Measurements from ENCODE around the gene C19orf47.
A peak's percentile ranks its signal among the peaks of the same experiment; 100 is the strongest.

Gene C19orf47

DNA sequence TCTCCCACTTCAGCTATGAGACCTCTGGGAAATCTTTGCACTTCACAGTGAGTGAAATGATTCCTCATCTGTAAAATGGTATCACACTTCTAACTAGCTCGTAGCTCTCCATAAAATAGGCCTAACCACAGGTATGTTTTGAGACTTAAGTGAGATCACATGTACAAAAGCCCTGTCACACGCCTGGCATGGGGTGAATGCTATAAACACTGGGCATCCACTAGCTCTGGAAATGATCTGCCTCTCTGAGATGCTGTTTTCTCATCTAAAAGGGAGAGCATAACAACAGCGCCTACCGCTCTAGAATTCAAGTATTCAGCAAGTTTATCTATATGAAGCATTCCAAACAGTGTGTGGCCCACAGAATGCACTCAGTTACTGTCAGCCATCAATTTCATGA is 65.3 kb downstream of the C19orf47 start:
- TF ChIP-seq, protein P1, sequence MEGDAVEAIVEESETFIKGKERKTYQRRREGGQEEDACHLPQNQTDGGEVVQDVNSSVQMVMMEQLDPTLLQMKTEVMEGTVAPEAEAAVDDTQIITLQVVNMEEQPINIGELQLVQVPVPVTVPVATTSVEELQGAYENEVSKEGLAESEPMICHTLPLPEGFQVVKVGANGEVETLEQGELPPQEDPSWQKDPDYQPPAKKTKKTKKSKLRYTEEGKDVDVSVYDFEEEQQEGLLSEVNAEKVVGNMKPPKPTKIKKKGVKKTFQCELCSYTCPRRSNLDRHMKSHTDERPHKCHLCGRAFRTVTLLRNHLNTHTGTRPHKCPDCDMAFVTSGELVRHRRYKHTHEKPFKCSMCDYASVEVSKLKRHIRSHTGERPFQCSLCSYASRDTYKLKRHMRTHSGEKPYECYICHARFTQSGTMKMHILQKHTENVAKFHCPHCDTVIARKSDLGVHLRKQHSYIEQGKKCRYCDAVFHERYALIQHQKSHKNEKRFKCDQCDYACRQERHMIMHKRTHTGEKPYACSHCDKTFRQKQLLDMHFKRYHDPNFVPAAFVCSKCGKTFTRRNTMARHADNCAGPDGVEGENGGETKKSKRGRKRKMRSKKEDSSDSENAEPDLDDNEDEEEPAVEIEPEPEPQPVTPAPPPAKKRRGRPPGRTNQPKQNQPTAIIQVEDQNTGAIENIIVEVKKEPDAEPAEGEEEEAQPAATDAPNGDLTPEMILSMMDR (conservative IDR thresholded peaks at IDR 0.05), result no peak
- peak overlapping the region; percentile 97 for H3K27ac ChIP-seq

DNA sequence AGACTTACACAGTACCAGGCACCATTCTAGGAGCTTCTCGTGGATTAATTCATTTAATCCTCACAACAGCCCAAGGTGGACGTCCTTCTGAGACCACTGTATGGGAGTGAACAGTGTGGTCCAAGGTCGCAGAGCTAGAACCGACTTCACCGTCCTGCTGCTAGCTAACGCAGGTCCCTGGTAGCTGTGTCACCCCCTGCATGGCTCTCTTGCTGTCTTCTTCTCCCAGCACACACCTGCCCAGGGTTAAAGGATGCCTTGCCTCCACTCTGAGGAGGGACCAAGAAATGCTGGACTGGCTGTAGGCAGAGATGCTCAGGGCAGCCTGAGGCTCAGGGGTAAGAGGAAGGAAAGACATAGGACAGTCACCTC is 66.0 kb downstream of the C19orf47 start:
- TF ChIP-seq, protein P1 (conservative IDR thresholded peaks at IDR 0.05), result no peak
- no peak overlapping the region; the same call in 1 of the 2 replicates for H3K27ac ChIP-seq

DNA sequence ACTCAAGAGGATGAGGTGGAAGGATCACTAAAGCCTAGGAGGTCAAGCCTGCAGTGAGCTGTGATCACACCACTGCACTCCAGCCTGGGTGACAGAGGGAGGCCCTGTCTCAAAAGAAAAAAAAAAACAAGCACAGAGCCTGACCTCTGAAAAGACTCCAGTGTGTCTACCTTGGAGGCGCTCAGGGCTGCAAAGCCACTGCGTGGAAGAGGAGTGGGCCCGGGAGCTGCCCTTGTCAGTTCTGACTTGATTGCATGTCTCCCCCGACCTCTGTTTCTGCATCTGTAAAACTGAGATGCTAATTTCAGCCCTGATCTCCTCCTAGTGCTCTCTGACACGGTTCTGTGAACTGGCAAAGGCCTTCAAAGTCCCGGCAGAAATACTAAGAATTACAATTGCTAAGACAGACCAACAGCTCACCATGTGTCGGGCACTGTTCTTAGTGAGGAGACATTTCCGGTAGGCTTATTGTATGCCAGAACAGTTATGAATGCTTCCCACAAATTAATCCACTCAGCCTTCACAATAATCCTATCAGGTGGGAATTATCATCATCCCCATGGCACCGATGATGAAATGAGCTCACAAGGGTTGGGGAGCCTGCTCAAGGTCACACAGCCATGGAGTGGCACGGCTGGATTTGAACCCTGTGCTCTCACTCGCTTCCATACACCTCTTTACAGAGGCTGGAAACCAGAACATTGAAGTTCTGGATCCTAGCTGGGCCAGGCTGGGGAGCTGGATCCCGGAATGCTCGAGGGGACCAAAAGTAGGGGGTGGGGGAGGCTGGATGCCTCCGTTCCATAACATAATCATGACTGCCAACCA is 66.6 kb downstream of the C19orf47 start:
- H3K27ac ChIP-seq, result no peak overlapping the region; the same call in 1 of the 2 replicates
- TF ChIP-seq, protein P1 (conservative IDR thresholded peaks at IDR 0.05), result no peak

DNA sequence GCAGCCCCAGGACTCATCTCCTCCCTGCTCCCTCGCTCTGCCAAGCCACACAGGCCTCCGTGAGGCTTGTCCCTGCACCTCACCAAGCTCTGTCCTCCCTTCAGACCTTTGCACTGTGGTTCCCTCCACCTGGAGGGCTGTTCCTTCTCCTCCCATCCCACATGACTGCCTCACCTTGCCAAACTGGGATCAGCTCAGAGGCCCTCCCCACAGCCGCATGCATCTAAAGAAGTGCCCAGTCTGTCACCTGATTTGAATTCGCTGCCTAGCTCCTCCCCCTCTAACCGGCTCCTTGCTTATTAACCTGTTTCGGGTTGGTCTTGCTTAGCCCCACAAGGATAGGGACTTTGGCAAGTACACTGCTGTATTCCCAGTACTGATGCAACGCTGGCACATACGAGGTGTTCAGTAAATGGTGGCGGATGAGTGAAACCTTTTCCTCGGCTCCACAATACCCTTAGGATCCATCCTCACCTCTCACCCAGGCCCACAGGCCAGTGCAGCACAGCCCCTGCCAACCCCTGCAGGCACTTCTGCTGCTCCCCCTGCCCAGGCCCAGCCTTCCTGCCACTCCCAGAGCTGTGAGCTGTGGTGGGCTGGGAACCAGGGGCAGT is 67.5 kb downstream of the C19orf47 start:
- TF ChIP-seq, protein P1 (conservative IDR thresholded peaks at IDR 0.05), result no peak
- no peak overlapping the region; the same call in 1 of the 2 replicates for H3K27ac ChIP-seq

DNA sequence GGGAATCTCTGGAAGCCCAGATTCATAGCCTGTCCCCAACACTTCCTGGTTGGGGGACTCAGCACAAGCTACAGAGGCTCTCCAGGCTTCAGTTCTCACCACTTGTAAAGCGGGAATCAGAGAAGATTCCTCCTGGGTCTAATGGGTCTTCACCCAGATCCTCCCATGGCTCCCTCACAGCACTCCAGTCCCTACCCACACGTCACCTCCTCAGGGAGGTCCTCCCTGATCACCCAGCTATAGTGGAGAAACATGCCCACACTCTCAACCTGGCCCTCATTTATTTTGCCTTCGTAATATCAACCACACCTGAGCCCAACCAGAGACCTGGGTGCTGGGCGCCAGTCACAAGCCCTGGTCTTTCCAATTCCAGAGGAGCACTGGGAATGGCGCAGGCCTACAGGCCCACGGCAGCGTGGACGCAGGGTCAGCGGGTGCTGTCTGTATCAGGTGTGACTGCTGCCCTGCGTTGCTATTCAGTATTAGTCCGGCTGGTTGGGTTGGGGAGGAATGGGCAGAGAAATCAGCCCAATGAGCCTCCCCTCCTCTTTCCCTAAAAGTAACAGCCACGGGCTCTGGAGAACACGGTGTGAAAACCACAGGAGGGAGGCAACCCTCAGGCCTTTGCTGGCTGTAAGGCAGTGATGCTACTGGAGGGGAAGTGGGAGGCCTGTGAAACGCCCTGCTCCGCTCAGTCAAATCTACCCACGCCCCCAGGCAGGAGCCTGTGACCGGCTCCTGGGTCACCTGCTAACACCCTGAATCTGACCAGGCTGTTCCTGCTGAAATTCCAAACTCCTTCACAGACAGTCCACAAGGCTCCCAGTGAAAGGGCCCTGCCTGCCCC is 68.2 kb downstream of the C19orf47 start:
- H3K27ac ChIP-seq, result no peak overlapping the region
- TF ChIP-seq, protein P1 (conservative IDR thresholded peaks at IDR 0.05), result no peak

DNA sequence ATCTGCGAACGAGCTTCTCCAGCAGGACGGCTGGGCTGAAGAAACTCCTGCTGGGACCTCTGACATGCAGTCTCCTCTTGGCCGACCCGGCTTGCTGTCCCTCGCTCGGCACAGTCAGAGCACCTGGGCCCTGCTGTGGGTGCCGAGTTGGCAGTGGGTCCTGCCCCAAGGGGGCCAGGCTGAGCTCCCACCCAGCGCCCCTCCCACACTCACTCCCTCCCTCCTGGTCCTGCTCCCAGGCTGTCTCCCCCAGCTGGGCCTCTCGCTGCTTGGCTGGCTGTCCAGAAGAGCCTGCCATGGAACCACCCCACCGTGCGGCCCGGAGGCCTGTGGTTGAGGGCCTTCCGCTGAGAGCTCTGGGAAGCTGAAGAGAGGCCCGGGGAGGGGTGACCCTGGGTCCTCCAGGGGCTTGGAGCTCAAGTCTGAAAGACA is 69.1 kb downstream of the C19orf47 start:
- TF ChIP-seq, protein P1 (conservative IDR thresholded peaks at IDR 0.05), result no peak
- H3K27ac ChIP-seq, result no peak overlapping the region

Measured in VCaP (cell line).